GM18867 (cell line): ENCODE results near the gene TUBGCP6.

Experiments
- ATAC-seq: cut with Tn5 transposase; IDR thresholded peaks from one replicate; pipeline ENCODE4 v1.9.1; 2021; ENCODE audit warnings: mild to moderate bottlenecking, moderate library complexity; ENCODE audit not compliant: unreplicated experiment

The TUBGCP6 gene

GRCh38 chr22:50252082-50253045 lies 7.5 kb upstream of the TUBGCP6 start:
- no peak for ATAC-seq

- ATAC-seq, result no peak
Observed at GRCh38 chr22:50251477-50252081, 6.8 kb upstream of the TUBGCP6 start.

- ATAC-seq, result peak; percentile 53
Observed at GRCh38 chr22:50250555-50251476, 6.0 kb upstream of the TUBGCP6 start, which contains the start of gene HDAC10. TSS of gene HDAC10 (minus strand) at chr22:50251265. CDS start at chr22:50251032, 233 bp downstream.

GRCh38 chr22:50250249-50250554 lies 5.4 kb upstream of the TUBGCP6 start:
- no peak for ATAC-seq

- ATAC-seq, result no peak
Observed at GRCh38 chr22:50249341-50250248, 4.8 kb upstream of the TUBGCP6 start.

- no peak for ATAC-seq
Observed at GRCh38 chr22:50248196-50249081, 3.6 kb upstream of the TUBGCP6 start.

- no peak for ATAC-seq
Observed at GRCh38 chr22:50247748-50248147, 2.9 kb upstream of the TUBGCP6 start.

GRCh38 chr22:50246242-50247175 lies 1.7 kb upstream of the TUBGCP6 start:
- ATAC-seq, result no peak

GRCh38 chr22:50245214-50246072 lies 620 bp upstream of the TUBGCP6 start:
- no peak for ATAC-seq

- ATAC-seq, result no peak
Observed at GRCh38 chr22:50243685-50244419, 971 bp downstream of the TUBGCP6 start.

GRCh38 chr22:50242406-50242949 lies 2.3 kb downstream of the TUBGCP6 start:
- no peak for ATAC-seq

GRCh38 chr22:50238755-50239154 lies 6.1 kb downstream of the TUBGCP6 start:
- no peak for ATAC-seq

GRCh38 chr22:50236731-50237409 lies 8.0 kb downstream of the TUBGCP6 start:
- ATAC-seq, result no peak

- ATAC-seq, result no peak
Observed at GRCh38 chr22:50233223-50233622, 11.6 kb downstream of the TUBGCP6 start.

GRCh38 chr22:50232481-50233151 lies 12.2 kb downstream of the TUBGCP6 start:
- no peak for ATAC-seq
